Measurements from ENCODE around the gene ERG. TPM values are rescaled to one million over a fixed set of nuclear protein-coding genes. Genes with fewer than 3 reads are reported as not detected.

ERG gene
- total RNA-seq, 1 experiment from 2014 or later, result 4.5 TPM

GRCh38 chr21:38444691-38445090, 53.6 kb downstream of the ERG start (continued):
- TF ChIP-seq STAT6 (CRISPR knock-in tag; conservative IDR thresholded peaks at IDR 0.05; ENCODE audit: low read depth) (no peak), ZNF423 (CRISPR knock-in tag; IDR thresholded peaks at IDR 0.05) (no peak), ZNF671 (CRISPR knock-in tag; IDR thresholded peaks at IDR 0.05) (no peak), ZSCAN18 (CRISPR knock-in tag; IDR thresholded peaks at IDR 0.05) (no peak), OVOL2 (CRISPR knock-in tag; IDR thresholded peaks at IDR 0.05; ENCODE audit: borderline replicate concordance) (no peak), NFATC4 (CRISPR knock-in tag; IDR thresholded peaks at IDR 0.05) (no peak), MAX (CRISPR knock-in tag; IDR thresholded peaks at IDR 0.05) (no peak)

GRCh38 chr21:38443110-38443509, 55.2 kb downstream of the ERG start:
- ChIA-PET POLR2A (no interaction called here), CTCF (interaction anchor here (1.0 kb wide), 1 partner anchor 695 kb away, joined by 3 read pairs; no protein-coding TSS in a partner anchor)
- DNase-seq (ENCODE audit: low spot score) (no peak), ATAC-seq (no peak)
- peaks cover 21% of the 10 kb centered on the region for H3K4me1 Mint-ChIP-seq
- no peak overlapping the region for H3K4me3 Mint-ChIP-seq
- TF ChIP-seq NR3C1 (CRISPR knock-in tag; conservative IDR thresholded peaks at IDR 0.05; ENCODE audit: low read depth) (no peak), STAT6 (CRISPR knock-in tag; conservative IDR thresholded peaks at IDR 0.05; ENCODE audit: low read depth) (no peak), E2F5 (CRISPR knock-in tag; IDR thresholded peaks at IDR 0.05) (no peak), ZNF219 (CRISPR knock-in tag; IDR thresholded peaks at IDR 0.05; ENCODE audit: borderline replicate concordance) (no peak), USF2 (CRISPR knock-in tag; IDR thresholded peaks at IDR 0.05) (no peak), FOXP1 (CRISPR knock-in tag; IDR thresholded peaks at IDR 0.05; ENCODE audit: borderline replicate concordance) (no peak), E2F4 (CRISPR knock-in tag; IDR thresholded peaks at IDR 0.05; ENCODE audit: borderline replicate concordance, low read depth) (no peak), TEAD4 (CRISPR knock-in tag; IDR thresholded peaks at IDR 0.05) (no peak), TP53 (CRISPR knock-in tag; IDR thresholded peaks at IDR 0.05) (no peak), SMAD4 (CRISPR knock-in tag; IDR thresholded peaks at IDR 0.05) (no peak), SOX15 (CRISPR knock-in tag; IDR thresholded peaks at IDR 0.05) (no peak), MXD4 (CRISPR knock-in tag; IDR thresholded peaks at IDR 0.05; ENCODE audit: borderline replicate concordance) (no peak)
- H3K27me3 Mint-ChIP-seq (ENCODE audit: low read depth), result peaks cover 32% of the 10 kb centered on the region
- no peaks in the 10 kb centered on the region; the same call in 1 of the 2 replicates for H3K36me3 Mint-ChIP-seq
- no peaks in the 10 kb centered on the region for H3K9me3 Mint-ChIP-seq
- H3K27ac Mint-ChIP-seq, result no peak overlapping the region

Data from WTC11 (cell line).